ENCODE data around the gene MYPOP. TPM values are rescaled to one million over a fixed set of nuclear protein-coding genes. Genes with fewer than 3 reads are reported as not detected.

The MYPOP gene
- total RNA-seq, 1 experiment from 2014 or later: 3.5 TPM

DNA sequence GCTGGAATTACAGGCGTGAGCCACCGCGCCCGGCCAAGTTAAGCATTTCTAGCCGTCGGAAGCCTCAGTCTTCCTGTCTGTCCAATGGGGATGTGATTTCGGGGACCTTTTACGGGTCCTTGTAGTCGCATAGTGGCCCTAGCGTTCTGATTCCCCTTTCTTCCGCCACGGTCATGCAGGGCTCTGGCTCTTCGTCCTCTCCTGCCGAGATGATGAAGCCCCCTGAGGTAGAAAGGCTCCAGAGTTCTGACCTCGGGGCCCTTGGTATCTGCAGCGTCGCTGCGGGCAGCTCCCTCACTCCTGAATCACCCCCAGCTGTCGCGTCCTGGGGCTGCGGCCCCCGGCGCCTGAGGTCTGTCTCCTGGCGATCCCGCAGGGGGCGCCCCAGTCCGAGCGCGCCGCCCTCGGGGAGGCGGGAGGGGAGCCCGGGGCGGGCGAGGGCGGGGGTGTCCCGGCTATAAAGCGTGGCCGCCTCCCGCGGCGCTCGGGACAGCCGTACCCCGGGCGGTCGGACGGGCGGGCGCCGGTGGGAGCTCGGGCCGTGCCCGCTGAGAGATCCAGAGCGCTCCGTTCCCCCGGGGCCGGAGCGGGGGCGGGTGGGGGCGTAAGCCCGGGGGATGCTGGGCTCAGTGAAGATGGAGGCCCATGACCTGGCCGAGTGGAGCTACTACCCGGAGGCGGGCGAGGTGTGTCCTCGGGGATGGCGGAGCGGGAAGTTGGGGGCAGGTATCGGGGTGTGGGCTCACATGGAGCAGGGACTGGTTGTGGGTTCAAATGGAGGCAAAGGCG, 38.4 kb downstream of the MYPOP start, which contains the start of gene FOXA3:
Gene FOXA3 (plus strand): TSS at position 487 of the 789 bp plus-strand sequence. CDS start 131 bp downstream, at position 618.
- peak; percentile 63 for DNase-seq (ENCODE audit: low read depth)

DNA sequence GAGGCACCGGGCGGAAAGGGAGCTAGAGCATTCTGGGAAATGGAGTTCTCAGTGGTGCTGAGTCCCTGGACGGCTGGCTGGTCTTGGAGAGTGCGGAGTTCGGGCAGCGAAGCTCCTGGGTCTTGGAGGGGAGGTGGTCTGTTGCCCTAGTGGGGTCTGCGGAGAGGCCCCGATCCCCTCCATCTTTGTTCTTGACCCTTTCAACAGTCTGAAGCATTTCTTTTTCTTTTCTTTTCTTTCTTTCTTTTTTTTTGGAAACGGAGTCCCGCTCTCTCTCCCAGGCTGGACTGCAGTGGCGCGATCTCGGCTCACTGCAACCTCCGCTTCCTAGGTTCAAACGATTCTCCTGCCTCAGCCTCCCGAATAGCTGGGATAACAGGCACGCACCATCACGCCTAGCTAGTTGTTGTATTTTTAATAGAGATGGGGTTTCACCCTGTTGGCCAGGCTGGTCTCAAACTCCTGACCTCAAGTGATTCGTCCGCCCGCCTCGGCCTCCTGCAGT, 39.0 kb downstream of the MYPOP start:
- no peak for DNase-seq (ENCODE audit: low read depth)

DNA sequence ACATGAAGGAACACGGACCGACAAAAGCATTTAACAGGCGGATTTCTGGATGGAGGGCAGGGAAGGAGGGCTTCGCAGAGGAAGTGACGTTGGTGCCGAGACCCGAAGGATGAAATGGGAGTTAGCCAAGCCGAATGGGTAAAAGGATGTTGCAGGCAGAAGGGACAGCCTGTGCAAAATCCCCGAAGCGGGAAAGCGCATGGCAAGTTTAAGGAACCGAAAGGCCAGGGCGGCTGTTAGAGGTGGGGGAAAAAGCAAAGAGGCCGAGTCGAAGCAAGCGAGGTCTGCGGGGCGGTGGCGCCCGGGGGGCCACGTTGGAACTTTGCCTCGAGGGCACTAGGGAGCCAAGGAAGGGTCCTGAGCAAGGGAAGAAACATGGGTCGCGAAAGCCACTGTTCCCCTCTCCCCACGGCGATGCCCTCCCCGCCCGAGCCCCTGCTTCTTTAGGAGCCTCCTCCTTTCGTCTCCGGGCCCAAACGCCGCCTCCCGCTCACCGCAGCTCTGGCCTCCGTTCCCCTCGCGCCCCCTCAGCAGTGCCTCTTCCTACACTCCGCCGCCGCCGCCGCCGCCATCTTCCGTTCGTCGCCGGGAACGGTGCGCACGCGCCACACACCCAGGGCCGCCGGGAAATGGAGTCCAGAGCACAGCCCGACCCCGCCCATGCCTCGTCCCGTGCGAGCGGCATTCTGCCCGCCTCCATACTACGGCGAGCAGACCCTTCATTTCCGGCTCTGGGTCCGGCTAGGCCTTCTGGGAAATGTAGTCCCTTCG, 39.7 kb downstream of the MYPOP start, which contains the start of gene SYMPK:
Gene SYMPK (minus strand): TSS at position 584 of the 771 bp plus-strand sequence. CDS start 8,652 bp downstream, outside the sequence.
- DNase-seq (ENCODE audit: low read depth): peak; percentile 98

DNA sequence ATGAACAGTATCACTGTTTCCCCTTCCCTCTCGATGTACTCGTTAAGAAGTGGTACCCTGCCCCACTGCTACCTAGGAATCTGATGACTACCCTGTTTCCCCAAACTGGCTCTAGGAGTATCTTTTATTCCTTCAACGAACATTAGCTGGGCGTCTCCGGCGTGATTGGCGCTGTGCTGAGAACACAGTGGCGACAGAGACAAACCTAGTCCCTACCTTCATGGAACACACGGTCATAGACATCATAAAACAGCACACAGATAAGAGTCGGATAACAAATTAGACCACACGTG, 40.2 kb downstream of the MYPOP start:
- DNase-seq (ENCODE audit: low read depth): no peak

DNA sequence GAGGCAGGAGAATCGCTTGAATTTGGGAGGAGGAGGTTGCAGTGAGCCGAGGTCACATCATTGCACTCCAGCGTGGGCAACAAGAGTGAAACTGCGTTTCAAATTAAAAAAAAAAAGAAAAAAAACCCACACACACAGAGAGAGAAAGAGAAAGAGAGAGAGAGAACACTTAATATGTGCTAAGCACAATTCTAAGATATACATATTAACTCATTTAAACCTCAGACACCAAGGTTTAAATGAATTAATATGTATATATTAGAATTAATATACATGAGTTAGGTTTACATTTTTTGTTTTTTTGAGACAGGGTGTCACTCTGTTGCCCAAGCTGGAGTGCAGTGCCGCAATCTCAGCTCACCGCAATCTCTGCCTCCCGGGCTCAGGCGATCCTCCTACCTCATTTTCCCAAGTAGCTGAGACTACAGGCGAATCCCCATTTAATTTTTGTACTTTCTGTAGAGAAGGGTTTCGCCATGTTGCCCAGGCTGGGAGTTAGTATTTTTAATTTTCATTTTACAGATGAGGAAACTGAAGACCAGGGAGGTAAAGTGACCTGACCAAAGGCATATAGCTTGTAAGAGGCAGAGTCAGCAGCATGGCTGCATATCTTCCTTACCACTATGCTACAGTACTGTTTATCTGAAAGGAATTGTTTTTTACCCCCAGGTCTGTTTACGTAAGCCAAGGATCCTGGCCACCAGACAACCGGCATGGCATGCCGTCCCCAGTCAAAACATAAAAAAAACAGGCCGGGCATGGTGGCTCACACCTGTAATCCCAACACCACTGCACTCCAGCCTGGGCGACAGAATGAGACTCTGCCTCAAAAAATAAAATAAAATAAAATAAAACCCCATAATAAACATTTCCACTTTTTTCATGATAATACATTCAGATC, 41.8 kb downstream of the MYPOP start:
- DNase-seq (ENCODE audit: low read depth): no peak

DNA sequence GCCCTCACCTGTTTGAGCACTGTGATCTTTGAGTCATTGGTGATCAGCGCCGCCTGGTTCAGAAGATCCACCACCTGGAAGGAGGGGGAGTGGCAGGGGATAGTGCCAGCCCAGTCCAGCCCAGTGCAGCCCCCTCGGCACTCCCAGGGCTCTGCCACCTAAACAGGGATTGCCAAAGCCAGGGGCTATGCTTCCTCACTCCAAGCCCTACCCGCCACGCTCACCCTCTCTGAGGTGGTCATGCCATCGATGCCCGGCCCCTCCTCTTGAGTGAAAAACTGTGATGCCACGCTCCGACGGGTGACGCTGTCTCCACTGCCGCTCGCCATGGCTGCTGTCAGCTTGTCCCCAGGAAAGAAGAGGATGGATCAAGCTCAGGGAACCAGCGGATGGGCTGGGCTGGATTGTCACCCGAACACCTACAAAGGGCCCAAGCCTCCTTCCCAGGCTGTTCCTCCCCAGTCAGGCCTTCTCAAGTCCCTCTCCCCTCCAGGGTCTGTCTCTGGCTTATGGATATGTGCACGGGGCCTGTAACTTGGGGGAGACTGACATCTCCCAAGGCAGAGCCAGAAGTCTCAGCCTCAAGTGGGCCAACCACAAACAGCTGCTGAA, 48.1 kb downstream of the MYPOP start:
- no peak for DNase-seq (ENCODE audit: low read depth)

DNA sequence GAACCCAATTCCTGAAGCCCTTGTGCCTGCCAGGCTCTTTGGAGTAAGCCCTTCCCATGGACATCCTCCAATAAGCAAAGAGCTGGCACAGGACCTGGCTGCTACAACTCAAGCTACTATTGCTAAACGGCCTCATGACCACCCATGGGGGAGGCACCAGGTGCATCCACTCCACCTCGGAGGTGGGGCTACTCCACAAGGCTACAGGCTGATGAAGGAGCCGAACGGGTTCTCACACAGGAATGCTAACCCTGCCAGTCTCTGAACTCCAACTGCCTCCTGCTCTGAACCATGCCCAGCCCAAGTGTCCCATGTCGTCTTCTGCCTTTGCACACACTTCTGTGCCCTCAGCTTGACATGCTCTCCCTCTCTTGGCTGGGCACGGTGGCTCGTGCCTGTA, 49.4 kb downstream of the MYPOP start:
- no peak for DNase-seq (ENCODE audit: low read depth)

DNA sequence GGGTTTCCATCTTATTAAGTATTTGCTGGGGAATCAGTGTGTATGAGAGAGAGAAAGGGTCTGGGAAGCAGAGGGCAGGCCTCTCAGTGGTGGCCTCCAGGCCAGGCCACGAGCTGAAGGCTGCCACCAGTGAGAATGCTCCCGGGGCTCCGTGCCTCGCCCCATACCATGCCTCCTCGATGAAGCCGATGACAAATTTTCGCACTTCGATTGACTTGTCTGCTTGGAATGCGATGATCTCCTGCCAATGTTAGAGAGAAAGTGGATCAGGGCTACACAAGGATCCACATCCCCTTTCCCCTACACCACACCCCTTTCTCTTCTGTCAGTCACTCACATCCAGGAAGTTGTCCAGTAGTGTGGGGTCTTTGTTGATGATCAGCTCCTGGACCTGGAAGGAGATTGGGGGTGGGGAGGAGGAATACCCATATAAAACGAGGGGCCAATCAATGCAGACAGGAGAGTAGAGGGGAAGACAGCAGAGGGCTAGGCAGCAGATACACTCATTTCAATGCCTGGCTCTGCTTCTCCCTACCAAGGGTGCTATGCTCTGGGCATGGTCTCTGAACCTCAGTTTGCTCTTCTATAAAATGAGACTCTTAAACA, 50.2 kb downstream of the MYPOP start:
- no peak for DNase-seq (ENCODE audit: low read depth)

DNA sequence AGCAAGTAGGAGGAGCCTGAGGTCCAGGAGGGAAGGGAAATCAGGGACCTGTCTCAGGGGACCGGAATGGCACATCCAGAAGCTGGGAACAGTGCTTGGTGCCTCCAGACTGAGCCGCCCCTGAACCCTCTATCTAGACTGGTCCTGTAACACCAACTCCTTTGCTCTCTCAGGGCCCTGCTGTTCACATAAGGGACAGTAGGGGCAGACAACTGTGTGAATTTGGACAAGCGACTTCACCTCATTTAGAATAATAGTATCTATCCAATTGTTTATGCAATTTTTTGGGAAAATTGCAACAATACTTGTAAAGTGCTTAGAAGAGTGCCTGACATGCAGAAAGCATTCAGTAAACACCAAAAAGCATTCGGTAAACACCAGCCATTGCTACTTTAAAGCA, 53.5 kb downstream of the MYPOP start:
- no peak for DNase-seq (ENCODE audit: low read depth)

DNA sequence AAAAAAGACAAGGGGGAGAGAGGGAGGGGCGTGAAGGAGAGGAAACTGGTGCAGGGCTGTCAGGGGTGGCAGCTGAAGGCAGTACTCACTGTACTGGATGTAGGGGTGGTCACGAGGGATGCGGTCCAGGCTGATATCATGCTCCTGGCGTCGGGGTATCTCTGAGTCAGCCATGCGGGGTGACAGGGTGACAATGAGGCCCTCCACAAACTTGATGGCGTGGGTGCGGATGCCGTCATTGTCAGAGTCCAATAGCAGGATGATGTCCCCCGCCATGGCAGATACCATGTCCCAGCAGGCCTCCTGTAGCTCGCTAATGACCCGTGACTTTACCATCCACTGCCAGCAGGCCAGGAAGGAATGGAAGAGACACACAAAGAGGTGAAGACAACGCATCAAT, 54.8 kb downstream of the MYPOP start:
- DNase-seq (ENCODE audit: low read depth): no peak

DNA sequence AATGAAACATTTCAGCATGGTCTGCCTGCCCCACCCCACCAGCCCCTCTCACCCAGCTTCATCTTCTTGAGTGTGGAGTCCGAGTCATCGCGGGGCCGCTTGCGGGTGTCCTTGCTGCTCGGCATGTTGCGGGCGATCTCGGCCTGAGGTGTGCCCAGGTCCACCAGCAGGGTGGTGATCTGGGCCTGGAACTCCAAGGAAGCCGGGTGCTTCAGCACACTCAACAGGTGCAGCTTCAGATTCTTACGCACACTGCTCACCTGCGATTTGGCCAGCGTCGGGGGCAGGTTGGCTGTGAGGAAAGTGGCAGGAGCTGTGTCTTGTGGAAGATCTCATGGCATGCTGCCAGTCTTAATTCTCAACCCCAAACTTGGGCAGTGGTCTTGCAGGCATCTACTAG, 60.2 kb downstream of the MYPOP start:
- DNase-seq (ENCODE audit: low read depth): no peak

Other genes starting within 250 kb of the MYPOP start
- gene GIPR, start 234.4 kb downstream of the MYPOP start, total RNA-seq (2014; rRNA removed): not detected in 2 replicates
- 208 and 273 TPM in 2 replicates for gene SNRPD2, start 210.7 kb downstream of the MYPOP start, total RNA-seq (2014; rRNA removed)
- 12.8 and 16.6 TPM in 2 replicates for gene QPCTL, start 209.9 kb downstream of the MYPOP start, total RNA-seq (2014; rRNA removed)
- gene FBXO46, start 171.7 kb downstream of the MYPOP start, total RNA-seq (2014; rRNA removed): 8.4 and 11.5 TPM in 2 replicates
- not detected in 2 replicates for gene MEIOSIN, start 169.2 kb downstream of the MYPOP start, total RNA-seq (2014; rRNA removed)
- gene SIX5, start 133.4 kb downstream of the MYPOP start, total RNA-seq (2014; rRNA removed): 7.9 and 8.7 TPM in 2 replicates
- gene DMPK, start 120.1 kb downstream of the MYPOP start, total RNA-seq (2014; rRNA removed): 90.8 and 121 TPM in 2 replicates
- 34.0 and 36.4 TPM in 2 replicates for gene DMWD, start 109.8 kb downstream of the MYPOP start, total RNA-seq (2014; rRNA removed)
- 0.11 TPM in 1 of 2 replicates, not detected in the other for gene RSPH6A, start 87.3 kb downstream of the MYPOP start, total RNA-seq (2014; rRNA removed)
- gene SYMPK, start 39.5 kb downstream of the MYPOP start, total RNA-seq (2014; rRNA removed): 35.9 and 45.6 TPM in 2 replicates
- gene FOXA3, start 38.3 kb downstream of the MYPOP start, total RNA-seq (2014; rRNA removed): not detected in 2 replicates
- gene IRF2BP1, start 16.5 kb downstream of the MYPOP start, total RNA-seq (2014; rRNA removed): 40.1 and 42.8 TPM in 2 replicates
- gene NANOS2, start 12.2 kb upstream of the MYPOP start, total RNA-seq (2014; rRNA removed): not detected in 2 replicates
- not detected in 2 replicates for gene NOVA2, start 71.3 kb upstream of the MYPOP start, total RNA-seq (2014; rRNA removed)
- 9.4 and 13.2 TPM in 2 replicates for gene CCDC61, start 92.9 kb upstream of the MYPOP start, total RNA-seq (2014; rRNA removed)
- gene PGLYRP1, start 120.4 kb upstream of the MYPOP start, total RNA-seq (2014; rRNA removed): not detected in 2 replicates
- gene IGFL4, start 138.4 kb upstream of the MYPOP start, total RNA-seq (2014; rRNA removed): not detected in 2 replicates
- gene IGFL3, start 222.1 kb upstream of the MYPOP start, total RNA-seq (2014; rRNA removed): 0.40 TPM in 1 of 2 replicates, not detected in the other
- not detected in 2 replicates for gene IGFL2, start 245.6 kb upstream of the MYPOP start, total RNA-seq (2014; rRNA removed)

Data from LHCN-M2 (cell line).